GM12875 (cell line): ENCODE results near the gene ZNF776.
"Not testable (repeated sequence)": the region's sequence is repeated elsewhere in the genome, so short reads cannot be mapped to it uniquely, and the experiment has no call there.

Source experiments
- H3K4me3 ChIP-seq: one replicate; pipeline ENCODE4 v1.5.1; 2011; ENCODE audit warnings: low read depth, low read length, control low read depth
- CTCF ChIP-seq: IDR thresholded peaks from 2 replicates; pipeline ENCODE4 v1.5.1; 2011; ENCODE audit warnings: low read depth, mild to moderate bottlenecking, control low read depth, inconsistent platforms, low read length, moderate library complexity, borderline replicate concordance; ENCODE audit not compliant: insufficient read depth

The ZNF776 gene

GRCh38 chr19:57719901-57720519 lies 26.6 kb upstream of the ZNF776 start:
- TF ChIP-seq CTCF = no peak
- no peak overlapping the region for H3K4me3 ChIP-seq

- H3K4me3 ChIP-seq = no peak overlapping the region
- TF ChIP-seq CTCF = no peak
Measured at GRCh38 chr19:57720878-57721277, 25.7 kb upstream of the ZNF776 start.

GRCh38 chr19:57738320-57738719 lies 8.3 kb upstream of the ZNF776 start:
- peak; percentile 5; the same call in 1 of the 2 replicates for TF ChIP-seq CTCF

GRCh38 chr19:57738770-57739169 lies 7.8 kb upstream of the ZNF776 start:
- H3K4me3 ChIP-seq = not testable (repeated sequence)

More at GRCh38 chr19:57738320-57738719, 8.3 kb upstream of the ZNF776 start:
- H3K4me3 ChIP-seq = not testable (repeated sequence)

GRCh38 chr19:57747472-57747807 lies 825 bp downstream of the ZNF776 start:
- peak overlapping the region; percentile 58 for H3K4me3 ChIP-seq
- TF ChIP-seq CTCF = no peak

- no peak for TF ChIP-seq CTCF
- no peak overlapping the region for H3K4me3 ChIP-seq
Measured at GRCh38 chr19:57748029-57748428, 1.4 kb downstream of the ZNF776 start.

GRCh38 chr19:57754091-57754673 lies 7.6 kb downstream of the ZNF776 start:
- TF ChIP-seq CTCF = no peak
- H3K4me3 ChIP-seq = no peak overlapping the region

GRCh38 chr19:57755031-57755430 lies 8.4 kb downstream of the ZNF776 start:
- TF ChIP-seq CTCF = no peak
- no peak overlapping the region for H3K4me3 ChIP-seq
